AG09309 (cell line): ENCODE results near the gene SEC61A2.

Experiments used
- DNase-seq: peaks from one replicate; pipeline ENCODE4 v3.0.0-alpha.2; 2010; ENCODE audit warnings: low read depth
- H3K4me3 ChIP-seq: 2 replicates; pipeline ENCODE4 v1.5.1; 2011; ENCODE audit warnings: mild to moderate bottlenecking, low read depth, low read length, moderate library complexity; ENCODE audit not compliant: control insufficient read depth
- TF ChIP-seq, protein P1 (sequence below): IDR thresholded peaks from 2 replicates; pipeline ENCODE4 v1.5.1; 2011; ENCODE audit warnings: mild to moderate bottlenecking, low read depth, low read length, inconsistent platforms; ENCODE audit not compliant: insufficient read depth, control insufficient read depth; ENCODE audit errors: missing control alignments

The SEC61A2 gene

DNA sequence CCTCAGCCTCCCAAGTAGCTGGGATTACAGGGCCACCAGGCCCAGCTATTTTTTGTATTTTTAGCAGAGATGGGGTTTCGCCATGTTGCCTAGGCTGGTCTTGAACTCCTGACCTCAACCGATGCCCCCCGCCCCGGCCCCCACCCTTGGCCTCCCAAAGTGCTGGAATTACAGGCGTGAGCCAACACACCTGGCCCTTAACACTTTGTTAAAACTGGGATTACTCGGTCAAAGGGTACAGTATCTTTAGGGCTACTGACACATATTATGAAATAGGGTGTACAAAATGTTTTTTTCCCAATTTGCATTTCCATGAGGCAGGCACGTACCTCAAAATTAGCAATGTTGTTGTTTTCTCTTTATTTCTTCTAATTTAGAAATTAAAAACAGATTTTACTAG, 54.7 kb downstream of the SEC61A2 start:
- H3K4me3 ChIP-seq: no peak overlapping the region
- TF ChIP-seq, protein P1, sequence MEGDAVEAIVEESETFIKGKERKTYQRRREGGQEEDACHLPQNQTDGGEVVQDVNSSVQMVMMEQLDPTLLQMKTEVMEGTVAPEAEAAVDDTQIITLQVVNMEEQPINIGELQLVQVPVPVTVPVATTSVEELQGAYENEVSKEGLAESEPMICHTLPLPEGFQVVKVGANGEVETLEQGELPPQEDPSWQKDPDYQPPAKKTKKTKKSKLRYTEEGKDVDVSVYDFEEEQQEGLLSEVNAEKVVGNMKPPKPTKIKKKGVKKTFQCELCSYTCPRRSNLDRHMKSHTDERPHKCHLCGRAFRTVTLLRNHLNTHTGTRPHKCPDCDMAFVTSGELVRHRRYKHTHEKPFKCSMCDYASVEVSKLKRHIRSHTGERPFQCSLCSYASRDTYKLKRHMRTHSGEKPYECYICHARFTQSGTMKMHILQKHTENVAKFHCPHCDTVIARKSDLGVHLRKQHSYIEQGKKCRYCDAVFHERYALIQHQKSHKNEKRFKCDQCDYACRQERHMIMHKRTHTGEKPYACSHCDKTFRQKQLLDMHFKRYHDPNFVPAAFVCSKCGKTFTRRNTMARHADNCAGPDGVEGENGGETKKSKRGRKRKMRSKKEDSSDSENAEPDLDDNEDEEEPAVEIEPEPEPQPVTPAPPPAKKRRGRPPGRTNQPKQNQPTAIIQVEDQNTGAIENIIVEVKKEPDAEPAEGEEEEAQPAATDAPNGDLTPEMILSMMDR: no peak
- no peak for DNase-seq

DNA sequence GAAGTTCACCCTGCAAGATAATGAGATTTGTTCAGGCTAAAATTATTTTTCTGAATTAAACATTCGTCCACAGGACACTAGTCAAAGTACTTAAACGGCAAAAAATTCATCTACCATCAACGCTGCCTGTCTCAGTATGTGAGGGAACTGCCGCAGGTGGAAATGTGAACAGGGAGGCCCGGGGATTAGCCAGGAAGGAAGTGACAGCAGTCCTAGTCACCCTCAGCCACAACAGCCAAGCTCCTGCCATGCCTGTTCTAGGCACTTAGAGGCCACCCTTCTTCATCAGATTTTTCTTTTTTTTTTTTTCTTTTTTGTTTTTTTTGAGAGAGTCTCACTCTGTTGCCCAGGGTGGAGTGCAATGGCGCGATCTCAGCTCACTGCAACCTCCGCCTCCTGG, 56.8 kb downstream of the SEC61A2 start:
- H3K4me3 ChIP-seq: no peak overlapping the region
- DNase-seq: no peak
- TF ChIP-seq, protein P1: no peak

DNA sequence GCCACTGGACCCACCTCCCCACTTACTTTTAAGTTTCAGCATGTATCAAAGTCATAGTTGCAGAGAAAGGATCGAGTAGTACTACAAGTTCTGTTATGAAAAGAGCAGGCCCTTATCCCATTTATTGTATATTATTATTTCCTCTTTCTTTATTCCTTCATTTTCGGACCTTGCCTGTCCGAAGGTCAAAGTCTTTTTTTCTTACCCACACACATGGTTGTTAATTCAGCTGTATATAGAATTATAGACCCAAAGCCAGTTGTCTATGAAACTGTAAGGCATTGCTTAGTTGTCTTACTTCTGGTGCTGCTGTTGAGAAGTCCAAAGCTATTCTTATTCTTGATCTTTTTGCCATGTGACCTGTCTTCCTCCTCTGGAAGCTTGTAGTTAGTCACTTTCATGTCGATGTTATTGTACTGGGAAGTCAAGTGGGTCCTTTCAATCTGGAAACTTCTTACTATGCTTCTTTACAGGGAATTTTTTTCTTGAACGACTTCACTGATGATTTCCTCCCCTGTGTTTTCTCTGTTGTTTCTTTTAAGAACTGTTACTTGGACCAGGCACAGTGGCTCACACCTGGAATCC, 57.9 kb downstream of the SEC61A2 start:
- H3K4me3 ChIP-seq: no peak overlapping the region
- no peak for DNase-seq
- TF ChIP-seq, protein P1: no peak

DNA sequence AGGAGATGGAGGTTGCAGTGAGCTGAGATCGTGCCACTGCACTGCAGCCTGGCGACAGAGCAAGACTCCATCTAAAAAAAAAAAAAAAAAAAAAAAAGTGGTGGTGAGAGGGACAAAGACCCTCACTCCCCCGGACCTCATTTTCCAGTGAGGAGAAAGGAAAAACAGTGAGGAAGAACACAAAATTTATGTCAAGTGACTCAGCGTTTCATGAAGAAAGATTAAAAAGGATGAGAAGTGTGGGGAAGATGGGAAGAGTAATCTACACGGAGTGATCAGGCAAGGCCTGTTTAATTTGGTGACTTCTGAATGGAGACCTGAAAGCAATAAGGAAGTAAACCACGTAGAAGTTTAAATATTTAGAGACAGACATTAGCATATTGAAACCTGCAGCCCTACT, 59.2 kb downstream of the SEC61A2 start:
- no peak for DNase-seq
- TF ChIP-seq, protein P1: no peak
- H3K4me3 ChIP-seq: no peak overlapping the region

DNA sequence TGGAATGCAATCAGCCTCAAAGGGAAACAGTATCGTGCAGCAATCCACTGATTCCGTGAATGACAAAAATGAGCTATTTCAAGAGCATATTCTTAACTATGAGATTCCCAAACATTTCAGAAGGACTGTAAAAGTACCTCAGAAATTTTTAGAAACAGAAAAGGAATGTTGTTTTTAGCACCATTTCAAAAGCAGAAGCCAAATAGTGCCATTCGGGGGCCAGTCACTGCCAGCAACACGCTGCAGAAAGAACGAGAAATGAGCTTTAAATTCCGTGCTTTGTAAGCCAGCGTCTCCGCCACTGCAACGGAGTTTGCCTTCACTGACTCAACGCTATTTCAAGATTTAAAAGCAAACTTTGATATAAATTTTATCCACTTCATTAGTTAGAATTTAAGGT, 59.9 kb downstream of the SEC61A2 start:
- DNase-seq: no peak
- H3K4me3 ChIP-seq: no peak overlapping the region
- TF ChIP-seq, protein P1: no peak

GRCh38 chr10:12191715-12192114, 62.2 kb downstream of the SEC61A2 start:
- DNase-seq: no peak
- no peak overlapping the region for H3K4me3 ChIP-seq
- TF ChIP-seq, protein P1: no peak

GRCh38 chr10:12193193-12193592, 63.7 kb downstream of the SEC61A2 start:
- TF ChIP-seq, protein P1: no peak
- H3K4me3 ChIP-seq: no peak overlapping the region
- DNase-seq: peak; percentile 49
